ENCODE measurements around the gene MUSTN1. TPM values are rescaled to one million over a fixed set of nuclear protein-coding genes. Genes with fewer than 3 reads are reported as not detected.

MUSTN1 gene
- total and polyA plus RNA-seq, 2 donors: 2.9 to 44.5 TPM

GRCh38 chr3:52798376-52798977 is 36.3 kb downstream of the MUSTN1 start:
- DNase-seq (ENCODE audit: extremely low spot score): no peak
- Histone ChIP-seq H3K27ac (ENCODE audit: low read depth) (no peak overlapping the region), H3K4me1 (ENCODE audit: insufficient read depth) (no peaks in the 10 kb centered on the region), H3K36me3 (ENCODE audit: insufficient read depth) (no peaks in the 10 kb centered on the region), H3K4me3 (ENCODE audit: low read depth, low read length) (no peak overlapping the region)
- WGBS: 84% methylated on average over 10 of the region's 10 CpGs

GRCh38 chr3:52796411-52796810 is 38.4 kb downstream of the MUSTN1 start:
- H3K4me1 ChIP-seq (ENCODE audit: insufficient read depth): no peaks in the 10 kb centered on the region
- no peak overlapping the region for H3K27ac ChIP-seq (ENCODE audit: low read depth)
- 93% methylated on average over 9 of the region's 9 CpGs for WGBS
- no peak overlapping the region for H3K4me3 ChIP-seq (ENCODE audit: low read depth, low read length)
- H3K36me3 ChIP-seq (ENCODE audit: insufficient read depth): no peaks in the 10 kb centered on the region
- no peak for DNase-seq (ENCODE audit: extremely low spot score)

GRCh38 chr3:52795298-52795900 is 39.4 kb downstream of the MUSTN1 start:
- Histone ChIP-seq H3K36me3 (ENCODE audit: insufficient read depth) (no peaks in the 10 kb centered on the region), H3K4me3 (ENCODE audit: low read depth, low read length) (no peak overlapping the region), H3K4me1 (ENCODE audit: insufficient read depth) (no peaks in the 10 kb centered on the region), H3K27ac (ENCODE audit: low read depth) (no peak overlapping the region)
- 56% methylated on average over 9 of the region's 9 CpGs for WGBS
- no peak for DNase-seq (ENCODE audit: extremely low spot score)

- Histone ChIP-seq H3K4me3 (ENCODE audit: low read depth, low read length) (no peak within 1 kb of the TSS), H3K4me1 (ENCODE audit: insufficient read depth) (no peaks in the 10 kb centered on the region), H3K36me3 (ENCODE audit: insufficient read depth) (no peaks in the 10 kb centered on the region), H3K27ac (ENCODE audit: low read depth) (no peak within 1 kb of the TSS)
- DNase-seq (ENCODE audit: extremely low spot score): no peak
- 77% methylated on average over 10 of the region's 10 CpGs for WGBS
Measured at GRCh38 chr3:52794612-52795099, 40.2 kb downstream of the MUSTN1 start, which contains the start of gene ITIH3. ITIH3 (plus strand) TSS chr3:52794796; CDS start chr3:52794804, 8 bp downstream.

- DNase-seq (ENCODE audit: extremely low spot score): no peak
- WGBS: 83% methylated on average over 9 of the region's 9 CpGs
- H3K27ac ChIP-seq (ENCODE audit: low read depth): no peak overlapping the region
- no peak overlapping the region for H3K4me3 ChIP-seq (ENCODE audit: low read depth, low read length)
- no peaks in the 10 kb centered on the region for H3K4me1 ChIP-seq (ENCODE audit: insufficient read depth)
- no peaks in the 10 kb centered on the region for H3K36me3 ChIP-seq (ENCODE audit: insufficient read depth)
Measured at GRCh38 chr3:52793702-52794611, 40.9 kb downstream of the MUSTN1 start.

- Histone ChIP-seq H3K4me3 (ENCODE audit: low read depth, low read length) (no peak overlapping the region), H3K36me3 (ENCODE audit: insufficient read depth) (no peaks in the 10 kb centered on the region), H3K27ac (ENCODE audit: low read depth) (no peak overlapping the region), H3K4me1 (ENCODE audit: insufficient read depth) (no peaks in the 10 kb centered on the region)
- 82% methylated on average over 18 of the region's 18 CpGs for WGBS
- DNase-seq (ENCODE audit: extremely low spot score): no peak
Measured at GRCh38 chr3:52792961-52793695, 41.7 kb downstream of the MUSTN1 start.

GRCh38 chr3:52792413-52792812 is 42.4 kb downstream of the MUSTN1 start:
- H3K4me3 ChIP-seq (ENCODE audit: low read depth, low read length): no peak overlapping the region
- WGBS: 84% methylated on average over 7 of the region's 7 CpGs

GRCh38 chr3:52791928-52792327 is 42.9 kb downstream of the MUSTN1 start:
- no peak for DNase-seq (ENCODE audit: extremely low spot score)
- Histone ChIP-seq H3K36me3 (ENCODE audit: insufficient read depth) (no peaks in the 10 kb centered on the region), H3K4me1 (ENCODE audit: insufficient read depth) (no peaks in the 10 kb centered on the region), H3K27ac (ENCODE audit: low read depth) (no peak overlapping the region), H3K4me3 (ENCODE audit: low read depth, low read length) (no peak overlapping the region)
- WGBS: 79% methylated on average over 4 of the region's 4 CpGs

More at GRCh38 chr3:52792413-52792812, 42.4 kb downstream of the MUSTN1 start:
- DNase-seq (ENCODE audit: extremely low spot score): no peak
- Histone ChIP-seq H3K4me1 (ENCODE audit: insufficient read depth) (no peaks in the 10 kb centered on the region), H3K27ac (ENCODE audit: low read depth) (no peak overlapping the region), H3K36me3 (ENCODE audit: insufficient read depth) (no peaks in the 10 kb centered on the region)

GRCh38 chr3:52791366-52791765 is 43.5 kb downstream of the MUSTN1 start:
- no peaks in the 10 kb centered on the region for H3K36me3 ChIP-seq (ENCODE audit: insufficient read depth)
- H3K27ac ChIP-seq (ENCODE audit: low read depth): no peak overlapping the region
- DNase-seq (ENCODE audit: extremely low spot score): no peak
- no peaks in the 10 kb centered on the region for H3K4me1 ChIP-seq (ENCODE audit: insufficient read depth)
- 82% methylated on average over 12 of the region's 12 CpGs for whole genome bisulfite sequencing
- H3K4me3 ChIP-seq (ENCODE audit: low read depth, low read length): no peak overlapping the region

- no peaks in the 10 kb centered on the region for H3K4me1 ChIP-seq (ENCODE audit: insufficient read depth)
- WGBS: 82% methylated on average over 13 of the region's 13 CpGs
- H3K36me3 ChIP-seq (ENCODE audit: insufficient read depth): no peaks in the 10 kb centered on the region
- no peak overlapping the region for H3K27ac ChIP-seq (ENCODE audit: low read depth)
- H3K4me3 ChIP-seq (ENCODE audit: low read depth, low read length): no peak overlapping the region
- DNase-seq (ENCODE audit: extremely low spot score): no peak
Measured at GRCh38 chr3:52790741-52791140, 44.1 kb downstream of the MUSTN1 start.

GRCh38 chr3:52790337-52790736 is 44.5 kb downstream of the MUSTN1 start:
- DNase-seq (ENCODE audit: extremely low spot score): no peak
- Histone ChIP-seq H3K36me3 (ENCODE audit: insufficient read depth) (no peaks in the 10 kb centered on the region), H3K4me1 (ENCODE audit: insufficient read depth) (no peaks in the 10 kb centered on the region), H3K4me3 (ENCODE audit: low read depth, low read length) (no peak overlapping the region), H3K27ac (ENCODE audit: low read depth) (no peak overlapping the region)
- 88% methylated on average over 7 of the region's 7 CpGs for WGBS

- WGBS: 86% methylated on average over 6 of the region's 6 CpGs
- H3K4me3 ChIP-seq (ENCODE audit: low read depth, low read length): no peak overlapping the region
- no peak for DNase-seq (ENCODE audit: extremely low spot score)
- no peaks in the 10 kb centered on the region for H3K4me1 ChIP-seq (ENCODE audit: insufficient read depth)
- no peaks in the 10 kb centered on the region for H3K36me3 ChIP-seq (ENCODE audit: insufficient read depth)
- H3K27ac ChIP-seq (ENCODE audit: low read depth): no peak overlapping the region
Measured at GRCh38 chr3:52789746-52790040, 45.1 kb downstream of the MUSTN1 start.
